Measurements from ENCODE around the gene WNT5A. TPM values are rescaled to one million over a fixed set of nuclear protein-coding genes. Genes with fewer than 3 reads are reported as not detected.

Gene WNT5A
- 0.15 TPM for total RNA-seq (2021; ENCODE audit: unreplicated experiment)
- polyA plus RNA-seq (2012): not detected in 2 replicates
- percentile 6 among the genes with signal in this experiment for Bru-seq, nascent RNA
- BruChase-seq, experiment 1, labeled RNA remaining after a 6-hour chase: percentile 4 among the genes with signal in this experiment
- percentile 6 among the genes with signal in this experiment for BruChase-seq, experiment 2, labeled RNA remaining after a 2-hour chase
- long read RNA-seq: 0 reads

- Histone ChIP-seq H3K27me3 (ENCODE audit: insufficient read depth, low read length) (no peaks in the 10 kb centered on the region), H4K20me1 (ENCODE audit: insufficient read depth) (no peaks in the 10 kb centered on the region), H3K9me3 (ENCODE audit: control insufficient read depth in 1 of 2, insufficient read depth in 1 of 2, low read depth in 1 of 2, low read length in 2 of 2) (no peaks in the 10 kb centered on the region; a peak in 1 of 4 replicates), H3K79me2 (ENCODE audit: insufficient read depth, low read length) (no peaks in the 10 kb centered on the region), H2AFZ (ENCODE audit: low read depth, low read length, poor library complexity, severe bottlenecking) (no peak within 1 kb of the TSS), H3K9me2 (ENCODE audit: insufficient read depth) (no peaks in the 10 kb centered on the region), H3K27ac (ENCODE audit: low read depth, low read length) (no peak within 1 kb of the TSS), H3K4me3 (replicated peaks in 1 of 2; ENCODE audit: low read depth in 1 of 2, low read length in 2 of 2) (no peak within 1 kb of the TSS), H3K4me2 (ENCODE audit: low read length) (no peak within 1 kb of the TSS), H3K9ac (ENCODE audit: low read length) (no peak within 1 kb of the TSS), H3K36me3 (ENCODE audit: control insufficient read depth in 1 of 2, insufficient read depth in 2 of 2, low read length in 2 of 2) (no peaks in the 10 kb centered on the region), H3K4me1 (ENCODE audit: control insufficient read depth in 1 of 2, insufficient read depth in 2 of 2, low read length in 2 of 2) (no peaks in the 10 kb centered on the region)
- no TSS peak for BruUV-seq (replicated peaks)
- POLR2A ChIA-PET: no interaction called here
- RAD21 ChIA-PET (ENCODE audit: low non-redundant PET in 1 of 2, low total read pairs in 2 of 2, uncharacterized antibody in 2 of 2, unreplicated experiment in 2 of 2): no interaction called here
- no peak for DNase-seq (ENCODE audit: low read depth, low spot score)
- ATAC-seq: no peak
- intact Hi-C loops (cut with micrococcal nuclease): no loop called here
- CTCF ChIA-PET: no interaction called here
- no peak for TF ChIP-seq SP1 (IDR thresholded peaks at IDR 0.05; ENCODE audit: low read depth)
- TF ChIP-seq, protein P1, sequence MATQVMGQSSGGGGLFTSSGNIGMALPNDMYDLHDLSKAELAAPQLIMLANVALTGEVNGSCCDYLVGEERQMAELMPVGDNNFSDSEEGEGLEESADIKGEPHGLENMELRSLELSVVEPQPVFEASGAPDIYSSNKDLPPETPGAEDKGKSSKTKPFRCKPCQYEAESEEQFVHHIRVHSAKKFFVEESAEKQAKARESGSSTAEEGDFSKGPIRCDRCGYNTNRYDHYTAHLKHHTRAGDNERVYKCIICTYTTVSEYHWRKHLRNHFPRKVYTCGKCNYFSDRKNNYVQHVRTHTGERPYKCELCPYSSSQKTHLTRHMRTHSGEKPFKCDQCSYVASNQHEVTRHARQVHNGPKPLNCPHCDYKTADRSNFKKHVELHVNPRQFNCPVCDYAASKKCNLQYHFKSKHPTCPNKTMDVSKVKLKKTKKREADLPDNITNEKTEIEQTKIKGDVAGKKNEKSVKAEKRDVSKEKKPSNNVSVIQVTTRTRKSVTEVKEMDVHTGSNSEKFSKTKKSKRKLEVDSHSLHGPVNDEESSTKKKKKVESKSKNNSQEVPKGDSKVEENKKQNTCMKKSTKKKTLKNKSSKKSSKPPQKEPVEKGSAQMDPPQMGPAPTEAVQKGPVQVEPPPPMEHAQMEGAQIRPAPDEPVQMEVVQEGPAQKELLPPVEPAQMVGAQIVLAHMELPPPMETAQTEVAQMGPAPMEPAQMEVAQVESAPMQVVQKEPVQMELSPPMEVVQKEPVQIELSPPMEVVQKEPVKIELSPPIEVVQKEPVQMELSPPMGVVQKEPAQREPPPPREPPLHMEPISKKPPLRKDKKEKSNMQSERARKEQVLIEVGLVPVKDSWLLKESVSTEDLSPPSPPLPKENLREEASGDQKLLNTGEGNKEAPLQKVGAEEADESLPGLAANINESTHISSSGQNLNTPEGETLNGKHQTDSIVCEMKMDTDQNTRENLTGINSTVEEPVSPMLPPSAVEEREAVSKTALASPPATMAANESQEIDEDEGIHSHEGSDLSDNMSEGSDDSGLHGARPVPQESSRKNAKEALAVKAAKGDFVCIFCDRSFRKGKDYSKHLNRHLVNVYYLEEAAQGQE (IDR thresholded peaks at IDR 0.05; ENCODE audit: low read depth): no peak
- no peak for TF ChIP-seq TCF7L2 (IDR thresholded peaks at IDR 0.05; ENCODE audit: borderline replicate concordance, extremely low read depth, insufficient read depth, insufficient read length)
- TF ChIP-seq ZFX (IDR thresholded peaks at IDR 0.05): no peak
- no peak for TF ChIP-seq MAX (IDR thresholded peaks at IDR 0.05)
- TF ChIP-seq ZNF274 (IDR thresholded peaks at IDR 0.05; ENCODE audit: low read depth, low read length): no peak
- TF ChIP-seq SIN3A (IDR thresholded peaks at IDR 0.05; ENCODE audit: low read depth): no peak
These were observed at the start of gene WNT5A for GRCh38 chr3:55486857-55487380. TSS of gene WNT5A (minus strand) at chr3:55487306. CDS start at chr3:55486985, 321 bp downstream.

Data from HCT116 (cell line).